Activated T-helper 9 cell treated with anti-CD3 and anti-CD28 coated beads, Interleukin-2, amount 50 U/mL, for 16 hours (primary cell): ENCODE results near the gene ATG16L1.
"Not testable (repeated sequence)": the region's sequence is repeated elsewhere in the genome, so short reads cannot be mapped to it uniquely, and the experiment has no call there.

Experiments
- DNase-seq: peaks from one replicate; pipeline ENCODE4 v3.0.0-alpha.2; 2020; ENCODE audit warnings: low read depth

ATG16L1 gene

GRCh38 chr2:233334915-233335314, 83.4 kb downstream of the ATG16L1 start:
- no peak for DNase-seq

- not testable (repeated sequence) for DNase-seq
Observed at GRCh38 chr2:233336091-233336490, 84.6 kb downstream of the ATG16L1 start.

- no peak for DNase-seq
Observed at GRCh38 chr2:233336541-233336940, 85.1 kb downstream of the ATG16L1 start.

GRCh38 chr2:233338046-233338445, 86.6 kb downstream of the ATG16L1 start:
- DNase-seq = no peak

- no peak for DNase-seq
Observed at GRCh38 chr2:233338812-233339368, 87.4 kb downstream of the ATG16L1 start.

- no peak for DNase-seq
Observed at GRCh38 chr2:233339427-233339826, 88.0 kb downstream of the ATG16L1 start.

- DNase-seq = no peak
Observed at GRCh38 chr2:233341296-233341695, 89.8 kb downstream of the ATG16L1 start.

GRCh38 chr2:233342301-233342700, 90.8 kb downstream of the ATG16L1 start:
- DNase-seq = no peak

- DNase-seq = no peak
Observed at GRCh38 chr2:233343171-233343705, 91.8 kb downstream of the ATG16L1 start.
